NT2/D1 (cell line): ENCODE measurements around the gene UCHL1.
"Not testable (repeated sequence)": the region's sequence is repeated elsewhere in the genome, so short reads cannot be mapped to it uniquely, and the experiment has no call there.

Source experiments
- DNase-seq: peaks from one replicate; pipeline ENCODE4 v3.0.0-alpha.2; 2011; ENCODE audit warnings: low read depth, low spot score
- H3K27me3 ChIP-seq: 2 replicates; pipeline ENCODE4 v1.6.0; 2011; ENCODE audit warnings: mild to moderate bottlenecking; ENCODE audit not compliant: insufficient read length, insufficient read depth
- H3K36me3 ChIP-seq: 2 replicates; pipeline ENCODE4 v1.6.1; 2011; ENCODE audit warnings: mild to moderate bottlenecking, low read length, mixed read lengths; ENCODE audit not compliant: insufficient read depth, insufficient read length
- H3K4me1 ChIP-seq: 2 replicates; pipeline ENCODE4 v1.5.1; 2011; ENCODE audit not compliant: insufficient read depth, insufficient read length
- H3K4me3 ChIP-seq: 2 replicates; pipeline ENCODE4 v1.5.1; 2011; ENCODE audit warnings: low read depth; ENCODE audit not compliant: insufficient read length
- H3K9ac ChIP-seq: 2 replicates; pipeline ENCODE4 v1.6.0; 2011; ENCODE audit warnings: low read depth; ENCODE audit not compliant: insufficient read length
- H3K9me3 ChIP-seq: 2 replicates; pipeline ENCODE4 v1.5.1; 2011; ENCODE audit warnings: mild to moderate bottlenecking, low read length; ENCODE audit not compliant: insufficient read depth
- SUZ12 ChIP-seq: IDR thresholded peaks from 2 replicates; pipeline ENCODE4 v1.6.1; 2011; ENCODE audit not compliant: insufficient read length, insufficient read depth; ENCODE audit errors: extremely low read depth
- YY1 ChIP-seq: IDR thresholded peaks from 2 replicates; pipeline ENCODE4 v1.6.1; 2011; ENCODE audit not compliant: insufficient read length, insufficient read depth
- ZNF274 ChIP-seq: IDR thresholded peaks from 2 replicates; pipeline ENCODE4 v1.6.1; 2011; ENCODE audit warnings: mild to moderate bottlenecking, low read depth, low read length

The UCHL1 gene

GRCh38 chr4:41260116-41260733, 3.5 kb downstream of the UCHL1 start:
- TF ChIP-seq ZNF274 (no peak), YY1 (no peak), SUZ12 (no peak)
- no peaks in the 10 kb centered on the region for H3K27me3 ChIP-seq
- H3K4me3 ChIP-seq, result no peak overlapping the region
- no peak for DNase-seq
- no peaks in the 10 kb centered on the region for H3K9me3 ChIP-seq
- no peak overlapping the region for H3K9ac ChIP-seq
- H3K36me3 ChIP-seq, result peaks cover 78% of the 10 kb centered on the region
- no peaks in the 10 kb centered on the region for H3K4me1 ChIP-seq

DNA sequence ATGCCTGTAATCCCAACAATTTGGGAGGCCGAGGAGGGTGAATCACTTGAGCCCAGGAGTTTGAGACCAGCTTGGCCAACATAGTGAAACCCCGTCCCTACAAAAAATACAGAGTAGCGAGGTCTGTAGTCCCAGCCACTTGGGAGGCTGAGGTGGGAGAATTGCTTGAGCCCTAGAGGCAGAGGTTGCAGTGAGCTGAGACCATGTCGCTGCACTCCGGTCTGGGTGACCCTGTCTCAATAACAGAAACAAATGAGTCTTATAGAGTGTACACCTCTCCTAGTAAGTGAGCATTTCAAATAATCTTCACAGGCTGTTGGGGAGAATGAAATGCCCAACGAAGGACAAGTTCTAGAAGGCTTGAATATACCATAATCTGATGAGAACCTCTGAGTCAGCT, 5.5 kb downstream of the UCHL1 start:
- H3K9me3 ChIP-seq, result no peaks in the 10 kb centered on the region
- H3K4me1 ChIP-seq, result no peaks in the 10 kb centered on the region
- DNase-seq, result no peak
- H3K4me3 ChIP-seq, result no peak overlapping the region
- no peak overlapping the region for H3K9ac ChIP-seq
- no peaks in the 10 kb centered on the region for H3K27me3 ChIP-seq
- peaks cover 92% of the 10 kb centered on the region for H3K36me3 ChIP-seq
- no peak for TF ChIP-seq ZNF274

DNA sequence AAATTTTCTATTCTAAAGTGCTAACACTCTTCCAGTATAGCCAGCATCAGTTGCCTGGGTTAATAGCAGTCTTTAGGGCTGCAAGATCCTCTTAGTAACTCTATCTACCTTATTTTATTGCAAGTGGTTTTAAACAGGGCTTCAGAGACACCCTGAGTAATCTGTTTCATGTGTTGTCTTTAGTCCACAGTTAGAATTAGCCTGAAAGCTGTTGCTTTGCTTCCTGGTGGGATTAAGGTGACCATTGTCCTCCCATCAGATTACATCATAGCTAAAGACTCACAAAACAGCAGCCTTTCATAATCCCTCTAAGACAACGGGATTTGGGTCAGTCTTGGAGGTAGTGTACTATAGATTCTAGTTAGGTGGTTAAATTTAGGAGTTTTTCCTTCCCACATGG, 7.5 kb downstream of the UCHL1 start:
- no peak for DNase-seq
- Histone ChIP-seq H3K27me3 (no peaks in the 10 kb centered on the region), H3K4me3 (no peak overlapping the region), H3K9ac (no peak overlapping the region), H3K4me1 (no peaks in the 10 kb centered on the region), H3K36me3 (peaks cover 86% of the 10 kb centered on the region), H3K9me3 (no peaks in the 10 kb centered on the region)
- TF ChIP-seq SUZ12 (no peak), YY1 (no peak), ZNF274 (no peak)

DNA sequence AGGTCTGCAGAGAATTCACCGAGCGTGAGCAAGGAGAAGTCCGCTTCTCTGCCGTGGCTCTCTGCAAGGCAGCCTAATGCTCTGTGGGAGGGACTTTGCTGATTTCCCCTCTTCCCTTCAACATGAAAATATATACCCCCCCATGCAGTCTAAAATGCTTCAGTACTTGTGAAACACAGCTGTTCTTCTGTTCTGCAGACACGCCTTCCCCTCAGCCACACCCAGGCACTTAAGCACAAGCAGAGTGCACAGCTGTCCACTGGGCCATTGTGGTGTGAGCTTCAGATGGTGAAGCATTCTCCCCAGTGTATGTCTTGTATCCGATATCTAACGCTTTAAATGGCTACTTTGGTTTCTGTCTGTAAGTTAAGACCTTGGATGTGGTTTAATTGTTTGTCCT, 11.3 kb downstream of the UCHL1 start:
- Histone ChIP-seq H3K4me3 (no peak overlapping the region), H3K4me1 (no peaks in the 10 kb centered on the region), H3K9ac (no peak overlapping the region), H3K9me3 (no peaks in the 10 kb centered on the region), H3K36me3 (peaks cover 49% of the 10 kb centered on the region), H3K27me3 (no peaks in the 10 kb centered on the region)
- no peak for DNase-seq
- no peak for TF ChIP-seq YY1
- no peak for TF ChIP-seq SUZ12
- TF ChIP-seq ZNF274, result no peak

DNA sequence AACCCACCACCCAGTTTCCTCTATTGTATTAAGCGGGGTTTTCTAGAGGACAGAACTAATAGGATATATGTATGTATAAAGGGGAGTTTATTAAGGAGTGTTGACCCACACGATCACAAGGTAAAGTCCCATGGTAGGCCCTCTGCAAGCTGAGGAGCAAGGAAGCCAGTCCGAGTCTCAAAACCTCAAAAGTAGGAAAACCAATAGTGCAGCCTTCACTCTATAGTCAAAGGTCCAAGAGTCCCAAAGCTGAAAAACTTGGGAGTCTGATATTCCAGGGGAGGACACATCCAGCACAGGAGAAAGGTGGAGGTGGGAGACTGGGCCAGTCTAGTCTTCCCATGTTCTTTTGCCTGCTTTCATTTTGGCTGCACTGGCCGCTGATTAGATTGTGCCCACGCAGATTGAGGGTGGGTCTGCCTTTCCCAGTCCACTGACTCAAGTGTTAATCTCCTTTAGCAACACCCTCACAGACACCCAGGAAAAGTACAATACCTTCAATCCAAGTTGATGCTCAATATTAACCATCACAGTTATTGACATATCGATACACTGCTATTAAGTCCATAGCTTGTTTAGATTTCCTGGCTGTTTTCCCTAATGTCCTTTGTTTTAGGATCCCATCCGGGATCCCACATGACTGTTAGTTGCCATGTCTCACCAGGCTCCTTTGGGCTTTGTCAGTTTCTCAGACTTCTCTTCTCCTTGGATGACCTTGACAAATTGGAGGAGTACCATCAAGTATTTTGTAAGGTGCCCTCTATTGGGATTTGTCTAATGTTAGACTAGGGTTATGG, 12.2 kb downstream of the UCHL1 start:
- no peaks in the 10 kb centered on the region for H3K27me3 ChIP-seq
- H3K36me3 ChIP-seq, result peaks cover 40% of the 10 kb centered on the region
- H3K9ac ChIP-seq, result no peak overlapping the region
- H3K4me3 ChIP-seq, result no peak overlapping the region
- no peaks in the 10 kb centered on the region for H3K9me3 ChIP-seq
- TF ChIP-seq SUZ12, result no peak
- TF ChIP-seq YY1, result no peak
- no peak for TF ChIP-seq ZNF274
- H3K4me1 ChIP-seq, result no peaks in the 10 kb centered on the region
- DNase-seq, result no peak

- Histone ChIP-seq H3K4me1 (no peaks in the 10 kb centered on the region), H3K36me3 (peaks cover 32% of the 10 kb centered on the region), H3K27me3 (no peaks in the 10 kb centered on the region), H3K9me3 (no peaks in the 10 kb centered on the region), H3K4me3 (no peak overlapping the region), H3K9ac (no peak overlapping the region)
- TF ChIP-seq ZNF274 (no peak), SUZ12 (no peak), YY1 (no peak)
- no peak for DNase-seq
Observed at GRCh38 chr4:41269682-41270081, 13.0 kb downstream of the UCHL1 start.

GRCh38 chr4:41275931-41276330, 19.2 kb downstream of the UCHL1 start:
- not testable (repeated sequence) for H3K4me1 ChIP-seq, H3K9ac ChIP-seq, H3K36me3 ChIP-seq, H3K4me3 ChIP-seq, DNase-seq, H3K27me3 ChIP-seq
- peaks cover 16% of the 10 kb centered on the region; the same call in 1 of the 2 replicates for H3K9me3 ChIP-seq

- Histone ChIP-seq H3K4me3 (no peak overlapping the region), H3K36me3 (no peaks in the 10 kb centered on the region), H3K9ac (no peak overlapping the region), H3K4me1 (no peaks in the 10 kb centered on the region), H3K27me3 (no peaks in the 10 kb centered on the region), H3K9me3 (peaks cover 16% of the 10 kb centered on the region; the same call in 1 of the 2 replicates)
- TF ChIP-seq SUZ12 (no peak), YY1 (no peak), ZNF274 (no peak)
- no peak for DNase-seq
Observed at GRCh38 chr4:41280010-41280409, 23.3 kb downstream of the UCHL1 start.
